HepG2 (cell line): ENCODE results near the gene TRPC4AP. TPM values are rescaled to one million over a fixed set of nuclear protein-coding genes. Genes with fewer than 3 reads are reported as not detected.
A peak's percentile ranks its signal among the peaks of the same experiment; 100 is the strongest.

ENCODE experiments used
- GATAD1 ChIP-seq: IDR thresholded peaks from 2 replicates; pipeline ENCODE4 v1.6.1; 2016; ENCODE audit warnings: missing genetic modification reagents, missing compliant biosample characterization
- GPN1 ChIP-seq: sonication (generic); formaldehyde crosslinking; IDR thresholded peaks from 2 replicates; pipeline ENCODE4 v1.5.1; 2020; ENCODE audit warnings: missing genetic modification reagents, borderline replicate concordance
- HIVEP1 ChIP-seq: sonication (generic); formaldehyde crosslinking; IDR thresholded peaks from 2 replicates; pipeline ENCODE4 v1.4.0; 2020; ENCODE audit warnings: mild to moderate bottlenecking, missing genetic modification reagents
- RXRB ChIP-seq: IDR thresholded peaks from 2 replicates; pipeline ENCODE4 v1.6.1; 2016; ENCODE audit warnings: borderline replicate concordance, missing genetic modification reagents, missing compliant biosample characterization
- ZNF136 ChIP-seq: sonication (generic); formaldehyde crosslinking; IDR thresholded peaks from 2 replicates; pipeline ENCODE4 v1.8.1; 2022; ENCODE audit warnings: low read depth, mild to moderate bottlenecking, moderate library complexity, missing genetic modification reagents
- ZNF749 ChIP-seq: sonication (generic); formaldehyde crosslinking; IDR thresholded peaks from 2 replicates; pipeline ENCODE4 v1.8.0; 2022; ENCODE audit warnings: mild to moderate bottlenecking, missing genetic modification reagents, moderate library complexity, borderline replicate concordance
- polyA plus RNA-seq, 8 experiments: library from polyadenylated mRNA; depleted of rRNA in 3 of 8; stranded (reverse) in 7 of 8; unstranded in 1 of 8; fragments of >200 nt; fragmentation: Illumina TruSeq in 4 of 8; extraction: Trizol in 4 of 8; gene quantifications; 2 replicates each; pipeline versions ENCODE4 v1.2.1 to v1.2.3, GENCODE V29; 2011 to 2016; ENCODE audit warnings: low read depth in 4 of 8, missing spikeins in 1 of 8, mixed read lengths in 1 of 8; ENCODE audit not compliant: insufficient read depth in 1 of 8
- total RNA-seq, 5 experiments: library from RNA; depleted of rRNA; stranded (reverse); fragments of >200 nt; fragmentation: Illumina TruSeq; extraction: Trizol; gene quantifications; 2 replicates each; pipeline ENCODE4 v1.2.3, GENCODE V29; 2016; ENCODE audit warnings: low read depth in 1 of 5
- TF ChIP-seq, protein P1 (sequence below): sonication (generic); formaldehyde crosslinking; IDR thresholded peaks from 2 replicates; pipeline ENCODE4 v1.4.0; 2020; ENCODE audit warnings: missing genetic modification reagents
- TF ChIP-seq, protein P2 (sequence below): sonication (generic); formaldehyde crosslinking; IDR thresholded peaks from one replicate; pipeline ENCODE4 v1.5.1; 2020; ENCODE audit warnings: mild to moderate bottlenecking, missing genetic modification reagents; ENCODE audit errors: not compliant biosample characterization

The TRPC4AP gene
- total and polyA plus RNA-seq, 2 of the 13 experiments (the other 11 are each of a cell fraction or from before 2014, with no cell fraction given) = 136 to 137 TPM

GRCh38 chr20:35091816-35092523 is 637 bp downstream of the TRPC4AP start (continued):
- no peak for TF ChIP-seq GATAD1
- TF ChIP-seq, protein P1, sequence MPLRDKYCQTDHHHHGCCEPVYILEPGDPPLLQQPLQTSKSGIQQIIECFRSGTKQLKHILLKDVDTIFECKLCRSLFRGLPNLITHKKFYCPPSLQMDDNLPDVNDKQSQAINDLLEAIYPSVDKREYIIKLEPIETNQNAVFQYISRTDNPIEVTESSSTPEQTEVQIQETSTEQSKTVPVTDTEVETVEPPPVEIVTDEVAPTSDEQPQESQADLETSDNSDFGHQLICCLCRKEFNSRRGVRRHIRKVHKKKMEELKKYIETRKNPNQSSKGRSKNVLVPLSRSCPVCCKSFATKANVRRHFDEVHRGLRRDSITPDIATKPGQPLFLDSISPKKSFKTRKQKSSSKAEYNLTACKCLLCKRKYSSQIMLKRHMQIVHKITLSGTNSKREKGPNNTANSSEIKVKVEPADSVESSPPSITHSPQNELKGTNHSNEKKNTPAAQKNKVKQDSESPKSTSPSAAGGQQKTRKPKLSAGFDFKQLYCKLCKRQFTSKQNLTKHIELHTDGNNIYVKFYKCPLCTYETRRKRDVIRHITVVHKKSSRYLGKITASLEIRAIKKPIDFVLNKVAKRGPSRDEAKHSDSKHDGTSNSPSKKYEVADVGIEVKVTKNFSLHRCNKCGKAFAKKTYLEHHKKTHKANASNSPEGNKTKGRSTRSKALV (CRISPR knock-in tag) = 0 out of 2 replicates have a peak, but pooled peaks have one; percentile 12
- TF ChIP-seq, protein P2, sequence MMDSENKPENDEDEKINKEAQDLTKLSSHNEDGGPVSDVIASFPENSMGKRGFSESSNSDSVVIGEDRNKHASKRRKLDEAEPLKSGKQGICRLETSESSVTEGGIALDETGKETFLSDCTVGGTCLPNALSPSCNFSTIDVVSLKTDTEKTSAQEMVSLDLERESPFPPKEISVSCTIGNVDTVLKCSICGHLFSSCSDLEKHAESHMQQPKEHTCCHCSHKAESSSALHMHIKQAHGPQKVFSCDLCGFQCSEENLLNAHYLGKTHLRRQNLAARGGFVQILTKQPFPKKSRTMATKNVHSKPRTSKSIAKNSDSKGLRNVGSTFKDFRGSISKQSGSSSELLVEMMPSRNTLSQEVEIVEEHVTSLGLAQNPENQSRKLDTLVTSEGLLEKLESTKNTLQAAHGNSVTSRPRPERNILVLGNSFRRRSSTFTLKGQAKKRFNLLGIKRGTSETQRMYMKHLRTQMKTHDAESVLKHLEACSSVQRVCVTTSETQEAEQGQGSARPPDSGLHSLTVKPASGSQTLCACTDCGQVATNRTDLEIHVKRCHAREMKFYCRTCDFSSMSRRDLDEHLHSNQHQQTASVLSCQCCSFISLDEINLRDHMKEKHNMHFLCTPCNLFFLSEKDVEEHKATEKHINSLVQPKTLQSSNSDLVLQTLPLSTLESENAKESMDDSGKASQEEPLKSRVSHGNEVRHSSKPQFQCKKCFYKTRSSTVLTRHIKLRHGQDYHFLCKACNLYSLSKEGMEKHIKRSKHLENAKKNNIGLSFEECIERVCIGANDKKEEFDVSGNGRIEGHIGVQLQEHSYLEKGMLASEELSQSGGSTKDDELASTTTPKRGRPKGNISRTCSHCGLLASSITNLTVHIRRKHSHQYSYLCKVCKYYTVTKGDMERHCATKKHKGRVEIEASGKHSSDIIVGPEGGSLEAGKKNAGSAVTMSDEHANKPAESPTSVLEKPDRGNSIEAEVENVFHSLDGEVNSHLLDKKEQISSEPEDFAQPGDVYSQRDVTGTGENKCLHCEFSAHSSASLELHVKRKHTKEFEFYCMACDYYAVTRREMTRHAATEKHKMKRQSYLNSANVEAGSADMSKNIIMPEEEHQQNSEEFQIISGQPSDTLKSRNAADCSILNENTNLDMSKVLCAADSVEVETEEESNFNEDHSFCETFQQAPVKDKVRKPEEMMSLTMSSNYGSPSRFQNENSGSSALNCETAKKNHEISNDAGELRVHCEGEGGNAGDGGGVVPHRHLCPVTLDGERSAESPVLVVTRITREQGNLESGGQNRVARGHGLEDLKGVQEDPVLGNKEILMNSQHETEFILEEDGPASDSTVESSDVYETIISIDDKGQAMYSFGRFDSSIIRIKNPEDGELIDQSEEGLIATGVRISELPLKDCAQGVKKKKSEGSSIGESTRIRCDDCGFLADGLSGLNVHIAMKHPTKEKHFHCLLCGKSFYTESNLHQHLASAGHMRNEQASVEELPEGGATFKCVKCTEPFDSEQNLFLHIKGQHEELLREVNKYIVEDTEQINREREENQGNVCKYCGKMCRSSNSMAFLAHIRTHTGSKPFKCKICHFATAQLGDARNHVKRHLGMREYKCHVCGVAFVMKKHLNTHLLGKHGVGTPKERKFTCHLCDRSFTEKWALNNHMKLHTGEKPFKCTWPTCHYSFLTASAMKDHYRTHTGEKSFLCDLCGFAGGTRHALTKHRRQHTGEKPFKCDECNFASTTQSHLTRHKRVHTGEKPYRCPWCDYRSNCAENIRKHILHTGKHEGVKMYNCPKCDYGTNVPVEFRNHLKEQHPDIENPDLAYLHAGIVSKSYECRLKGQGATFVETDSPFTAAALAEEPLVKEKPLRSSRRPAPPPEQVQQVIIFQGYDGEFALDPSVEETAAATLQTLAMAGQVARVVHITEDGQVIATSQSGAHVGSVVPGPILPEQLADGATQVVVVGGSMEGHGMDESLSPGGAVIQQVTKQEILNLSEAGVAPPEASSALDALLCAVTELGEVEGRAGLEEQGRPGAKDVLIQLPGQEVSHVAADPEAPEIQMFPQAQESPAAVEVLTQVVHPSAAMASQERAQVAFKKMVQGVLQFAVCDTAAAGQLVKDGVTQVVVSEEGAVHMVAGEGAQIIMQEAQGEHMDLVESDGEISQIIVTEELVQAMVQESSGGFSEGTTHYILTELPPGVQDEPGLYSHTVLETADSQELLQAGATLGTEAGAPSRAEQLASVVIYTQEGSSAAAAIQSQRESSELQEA (CRISPR knock-in tag) = no peak
- 0 out of 2 replicates have a peak, but pooled peaks have one; percentile 62 for TF ChIP-seq ZNF136 (CRISPR knock-in tag)
- 0 out of 2 replicates have a peak, but pooled peaks have one; percentile 36 for TF ChIP-seq GPN1
- TF ChIP-seq ZNF749 (CRISPR knock-in tag) = peak; percentile 4; the same call in 1 of the 2 replicates
- no peak for TF ChIP-seq RXRB
- no peak; the same call in 1 of the 2 replicates for TF ChIP-seq HIVEP1 (CRISPR knock-in tag)
- TF ChIP-seq, all 625 proteins: peak for 56
